ENCODE measurements around the gene SYTL1. TPM values are rescaled to one million over a fixed set of nuclear protein-coding genes. Genes with fewer than 3 reads are reported as not detected.

SYTL1 gene
- total RNA-seq, 2 experiments from 2014 or later, result 27.3 to 30.4 TPM

DNA sequence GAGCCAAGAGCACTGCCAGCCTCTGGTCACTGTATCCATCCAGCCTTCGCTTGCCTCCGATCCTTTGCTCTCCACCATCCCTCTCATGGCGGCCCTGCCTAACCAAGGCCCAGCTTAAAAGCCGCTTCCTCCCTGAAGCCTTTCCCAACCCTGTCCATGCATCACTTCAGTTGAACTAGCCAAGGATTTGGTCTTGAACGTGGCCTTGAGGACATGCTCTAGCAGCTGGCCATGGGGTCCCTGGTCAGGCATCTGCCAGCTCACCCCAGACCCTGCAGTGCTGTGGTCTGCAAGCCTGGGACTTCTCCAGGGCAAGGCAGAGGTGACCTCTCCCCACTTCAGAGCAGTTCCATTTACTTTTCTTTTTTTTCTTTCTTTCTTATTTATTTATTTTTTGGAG, 5.1 kb upstream of the SYTL1 start:
- intact Hi-C loops (cut with micrococcal nuclease), result no loop called here
- ChIA-PET POLR2A (no interaction called here), CTCF (interaction anchor here (0.8 to 1.4 kb wide), 4 partner anchors 10 to 270 kb away, joined by 3 to 5 read pairs (median 4); no protein-coding TSS in a partner anchor)
- H3K9me3 Mint-ChIP-seq, result no peaks in the 10 kb centered on the region
- H3K4me3 Mint-ChIP-seq, result no peak overlapping the region
- no peaks in the 10 kb centered on the region for H3K27me3 Mint-ChIP-seq
- peaks cover 26% of the 10 kb centered on the region for H3K36me3 Mint-ChIP-seq
- H3K4me1 Mint-ChIP-seq (ENCODE audit: low read depth), result peaks cover 34% of the 10 kb centered on the region
- DNase-seq, result no peak
- no peak overlapping the region for H3K27ac Mint-ChIP-seq

- POLR2A ChIA-PET, result no interaction called here
- no peaks in the 10 kb centered on the region for H3K9me3 Mint-ChIP-seq
Observed at GRCh38 chr1:27338751-27339150, 3.1 kb upstream of the SYTL1 start.

GRCh38 chr1:27339213-27339612, 2.6 kb upstream of the SYTL1 start:
- intact Hi-C loops (cut with micrococcal nuclease), result loop anchor here (1.0 kb wide), 1 partner anchor 16 kb away; no protein-coding TSS in a partner anchor
- H3K36me3 Mint-ChIP-seq, result peaks cover 9% of the 10 kb centered on the region
- ChIA-PET CTCF (interaction anchor here (1.0 to 9.8 kb wide), 3 partner anchors 18 to 56 kb away, joined by 3 to 80 read pairs (median 3); no protein-coding TSS in a partner anchor), POLR2A (no interaction called here)
- no peak for DNase-seq
- peaks cover 42% of the 10 kb centered on the region for H3K4me1 Mint-ChIP-seq (ENCODE audit: low read depth)
- peak overlapping the region; percentile 20 for H3K27ac Mint-ChIP-seq
- H3K27me3 Mint-ChIP-seq, result no peaks in the 10 kb centered on the region
- H3K9me3 Mint-ChIP-seq, result no peaks in the 10 kb centered on the region
- no peak overlapping the region for H3K4me3 Mint-ChIP-seq

More at GRCh38 chr1:27338751-27339150, 3.1 kb upstream of the SYTL1 start:
- no peak for DNase-seq
- Mint-ChIP-seq H3K4me3 (no peak overlapping the region), H3K4me1 (ENCODE audit: low read depth) (peaks cover 42% of the 10 kb centered on the region), H3K36me3 (peaks cover 11% of the 10 kb centered on the region), H3K27me3 (no peaks in the 10 kb centered on the region), H3K27ac (peak overlapping the region; percentile 53)
- CTCF ChIA-PET, result interaction anchor here (1.0 to 9.8 kb wide), 3 partner anchors 18 to 56 kb away, joined by 3 to 80 read pairs (median 3); no protein-coding TSS in a partner anchor
- intact Hi-C loops (cut with micrococcal nuclease), result loop anchor here (1.0 kb wide), 1 partner anchor 15 kb away; no protein-coding TSS in a partner anchor

GRCh38 chr1:27342391-27342777, 562 bp downstream of the SYTL1 start:
- ChIA-PET CTCF (interaction anchor here (1.1 to 9.8 kb wide), 7 partner anchors 9 to 188 kb away, joined by 3 to 80 read pairs (median 5); partner anchors contain the start of genes MAP3K6 and SLC9A1), POLR2A (interaction anchor here (0.7 to 1.6 kb wide), 3 partner anchors 20 to 907 kb away, joined by 3 to 6 read pairs (median 5); partner anchors contain the start of gene TMEM222)
- Mint-ChIP-seq H3K9me3 (no peaks in the 10 kb centered on the region), H3K4me3 (peak overlapping the region; percentile 84), H3K27ac (peak overlapping the region; percentile 92), H3K27me3 (no peaks in the 10 kb centered on the region), H3K36me3 (peaks cover 1% of the 10 kb centered on the region), H3K4me1 (ENCODE audit: low read depth) (peaks cover 53% of the 10 kb centered on the region)
- intact Hi-C loops (cut with micrococcal nuclease), result loop anchor here (1.0 to 2.0 kb wide), 3 partner anchors 14 to 22 kb away; partner anchors contain the start of gene TMEM222
- peak; percentile 70 for DNase-seq

DNA sequence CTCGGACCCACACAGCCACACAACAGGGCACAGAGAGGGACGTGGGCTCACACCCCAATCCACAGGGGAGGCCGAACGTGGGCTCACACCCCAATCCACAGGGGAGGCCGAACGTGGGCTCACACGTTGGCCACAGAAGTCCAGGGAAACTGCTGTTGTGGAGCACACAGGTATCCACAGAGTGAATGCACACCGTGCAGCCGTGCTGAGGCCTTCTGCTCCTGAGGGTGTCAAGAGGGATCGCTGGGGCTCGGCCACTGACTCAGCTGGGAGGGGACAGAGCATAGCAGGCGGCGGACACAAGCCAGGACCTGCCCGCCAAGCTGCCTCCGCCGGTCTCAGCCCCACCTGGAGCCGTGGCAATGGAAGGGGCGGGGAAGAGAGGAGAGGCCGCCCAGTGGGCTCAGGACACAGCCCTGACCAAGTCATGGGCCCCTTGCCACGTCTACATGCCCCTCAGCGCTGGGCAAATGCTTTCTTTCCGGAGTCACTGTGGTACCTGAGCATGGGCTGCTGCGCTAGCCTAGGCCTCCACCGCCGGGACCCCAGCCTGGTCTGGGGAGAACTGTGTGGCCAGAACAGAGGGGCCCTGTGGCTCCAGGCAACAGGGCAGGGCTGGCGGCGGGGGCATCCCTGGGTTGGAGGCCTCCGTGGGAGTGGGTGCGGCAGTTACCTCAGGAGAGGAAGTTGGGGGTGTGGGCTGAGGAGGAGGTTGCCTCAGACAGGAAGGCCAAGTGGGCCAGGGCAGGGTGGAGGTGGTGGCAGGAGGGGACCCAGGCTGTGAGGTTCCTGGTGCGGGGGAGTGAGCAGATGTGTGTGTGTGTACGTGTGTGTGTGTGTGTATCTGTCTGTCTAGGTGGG, 1.2 kb downstream of the SYTL1 start:
- H3K9me3 Mint-ChIP-seq, result no peaks in the 10 kb centered on the region
- peak overlapping the region; percentile 92 for H3K27ac Mint-ChIP-seq
- POLR2A ChIA-PET, result interaction anchor here (0.7 to 1.0 kb wide), 2 partner anchors 23 to 907 kb away, joined by 3 to 5 read pairs; no protein-coding TSS in a partner anchor
- DNase-seq, result peak; percentile 79
- H3K4me1 Mint-ChIP-seq (ENCODE audit: low read depth), result peaks cover 53% of the 10 kb centered on the region
- H3K27me3 Mint-ChIP-seq, result no peaks in the 10 kb centered on the region
- peaks cover 1% of the 10 kb centered on the region for H3K36me3 Mint-ChIP-seq
- H3K4me3 Mint-ChIP-seq, result peak overlapping the region; percentile 84
- intact Hi-C loops (cut with micrococcal nuclease), result loop anchor here (1.0 to 2.0 kb wide), 3 partner anchors 14 to 22 kb away; partner anchors contain the start of gene TMEM222
- CTCF ChIA-PET, result interaction anchor here (0.7 to 9.8 kb wide), 9 partner anchors 10 to 239 kb away, joined by 3 to 80 read pairs (median 4); partner anchors contain the start of genes MAP3K6 and SLC9A1

DNA sequence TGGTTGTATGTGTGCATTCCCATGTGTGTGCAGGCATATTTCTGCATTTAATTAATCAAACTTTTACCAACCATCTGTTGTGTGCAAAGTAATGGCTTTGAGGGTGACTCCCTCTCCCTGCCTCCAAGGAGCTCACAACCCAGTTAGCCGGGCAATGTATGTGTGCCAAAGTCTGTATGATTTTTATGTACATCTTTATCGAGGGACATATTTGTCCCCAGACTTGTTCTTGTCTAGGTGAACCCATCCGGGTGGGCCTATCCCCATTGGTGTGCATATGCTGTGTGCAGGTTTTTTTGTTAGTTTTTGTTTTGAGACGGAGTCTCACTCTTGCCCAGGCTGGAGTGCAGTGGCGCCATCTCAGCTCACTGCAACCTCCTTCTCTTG, 1.8 kb downstream of the SYTL1 start:
- Mint-ChIP-seq H3K27ac (peak overlapping the region; percentile 92), H3K36me3 (peaks cover 1% of the 10 kb centered on the region), H3K4me3 (peak overlapping the region; percentile 84), H3K4me1 (ENCODE audit: low read depth) (peaks cover 53% of the 10 kb centered on the region), H3K27me3 (no peaks in the 10 kb centered on the region), H3K9me3 (no peaks in the 10 kb centered on the region)
- no peak for DNase-seq
- ChIA-PET CTCF (interaction anchor here (0.7 to 9.8 kb wide), 6 partner anchors 10 to 239 kb away, joined by 3 to 80 read pairs (median 4); partner anchors contain the start of gene MAP3K6), POLR2A (no interaction called here)
- intact Hi-C loops (cut with micrococcal nuclease), result loop anchor here (2.0 kb wide), 2 partner anchors 13 to 21 kb away; no protein-coding TSS in a partner anchor

DNA sequence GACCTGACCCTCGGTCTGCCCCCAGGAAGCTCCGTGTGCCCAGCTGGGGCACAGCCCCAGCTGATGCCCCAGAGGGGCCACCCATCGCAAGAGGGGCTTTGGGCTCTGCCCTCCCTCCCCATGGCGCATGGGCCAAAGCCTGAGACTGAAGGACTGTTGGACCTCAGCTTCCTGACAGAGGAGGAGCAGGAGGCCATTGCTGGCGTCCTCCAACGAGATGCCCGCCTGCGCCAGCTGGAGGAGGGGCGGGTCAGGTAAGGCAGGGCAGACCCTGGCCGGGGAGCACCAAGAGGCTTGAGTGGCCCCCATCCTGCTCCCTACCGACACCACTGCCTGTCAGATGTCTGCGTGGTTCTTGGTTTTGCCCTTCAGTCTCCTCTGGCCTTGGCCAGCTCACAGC, 3.5 kb downstream of the SYTL1 start:
- DNase-seq, result no peak
- no peaks in the 10 kb centered on the region for H3K27me3 Mint-ChIP-seq
- no peaks in the 10 kb centered on the region for H3K9me3 Mint-ChIP-seq
- intact Hi-C loops (cut with micrococcal nuclease), result no loop called here
- no peak overlapping the region for H3K4me3 Mint-ChIP-seq
- CTCF ChIA-PET, result interaction anchor here (1.1 to 9.8 kb wide), 4 partner anchors 12 to 22 kb away, joined by 3 to 80 read pairs (median 26); partner anchors contain the start of gene MAP3K6
- H3K27ac Mint-ChIP-seq, result no peak overlapping the region
- peaks cover 42% of the 10 kb centered on the region for H3K4me1 Mint-ChIP-seq (ENCODE audit: low read depth)
- peaks cover 1% of the 10 kb centered on the region for H3K36me3 Mint-ChIP-seq
- POLR2A ChIA-PET, result interaction anchor here (0.6 to 1.0 kb wide), 2 partner anchors 56 to 215 kb away, joined by 3 to 4 read pairs; no protein-coding TSS in a partner anchor

DNA sequence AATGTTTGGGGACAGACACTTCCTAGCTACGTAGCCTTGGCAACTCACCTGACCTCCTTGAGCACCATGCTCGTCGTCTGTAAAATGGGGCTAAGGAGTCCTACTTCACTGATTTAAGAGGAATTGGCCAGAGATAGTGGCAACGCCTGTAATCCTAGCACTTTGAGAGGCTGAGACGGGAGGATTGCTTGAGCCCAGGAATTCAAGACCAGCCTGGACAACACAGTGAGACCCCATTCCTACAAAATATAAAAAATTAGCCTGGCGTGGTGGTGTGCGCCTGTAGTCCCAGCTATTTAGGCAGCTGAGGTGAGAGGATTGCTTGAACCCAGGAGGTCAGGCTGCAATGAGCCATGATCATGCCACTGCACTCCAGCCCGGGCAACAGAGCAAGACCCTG, 4.5 kb downstream of the SYTL1 start:
- intact Hi-C loops (cut with micrococcal nuclease), result no loop called here
- Mint-ChIP-seq H3K27me3 (no peaks in the 10 kb centered on the region), H3K4me3 (no peak overlapping the region), H3K36me3 (peaks cover 1% of the 10 kb centered on the region), H3K9me3 (no peaks in the 10 kb centered on the region), H3K4me1 (ENCODE audit: low read depth) (peaks cover 34% of the 10 kb centered on the region), H3K27ac (no peak overlapping the region)
- DNase-seq, result no peak
- ChIA-PET CTCF (interaction anchor here (1.1 to 9.8 kb wide), 5 partner anchors 11 to 50 kb away, joined by 3 to 80 read pairs (median 4); partner anchors contain the start of gene MAP3K6), POLR2A (no interaction called here)

- H3K36me3 Mint-ChIP-seq, result peaks cover 1% of the 10 kb centered on the region
- CTCF ChIA-PET, result interaction anchor here (1.1 to 9.8 kb wide), 4 partner anchors 10 to 51 kb away, joined by 3 to 80 read pairs (median 26); no protein-coding TSS in a partner anchor
- H3K4me1 Mint-ChIP-seq (ENCODE audit: low read depth), result peaks cover 28% of the 10 kb centered on the region
- intact Hi-C loops (cut with micrococcal nuclease), result no loop called here
- POLR2A ChIA-PET, result no interaction called here
- H3K27ac Mint-ChIP-seq, result no peak overlapping the region
- H3K9me3 Mint-ChIP-seq, result no peaks in the 10 kb centered on the region
- DNase-seq, result no peak
- no peak overlapping the region for H3K4me3 Mint-ChIP-seq
- H3K27me3 Mint-ChIP-seq, result no peaks in the 10 kb centered on the region
Observed at GRCh38 chr1:27346991-27347624, 5.3 kb downstream of the SYTL1 start.

- H3K4me1 Mint-ChIP-seq (ENCODE audit: low read depth), result peaks cover 16% of the 10 kb centered on the region
- H3K9me3 Mint-ChIP-seq, result no peaks in the 10 kb centered on the region
- H3K27ac Mint-ChIP-seq, result no peak overlapping the region
- intact Hi-C loops (cut with micrococcal nuclease), result no loop called here
- no peak overlapping the region for H3K4me3 Mint-ChIP-seq
- no peaks in the 10 kb centered on the region for H3K27me3 Mint-ChIP-seq
- DNase-seq, result peak; percentile 32
- POLR2A ChIA-PET, result interaction anchor here (1.2 kb wide), 1 partner anchor 17 kb away, joined by 5 read pairs; no protein-coding TSS in a partner anchor
- CTCF ChIA-PET, result interaction anchor here (1.2 to 2.4 kb wide), 3 partner anchors 16 to 46 kb away, joined by 3 to 10 read pairs (median 8); partner anchors contain the start of gene MAP3K6
- H3K36me3 Mint-ChIP-seq, result peaks cover 1% of the 10 kb centered on the region
Observed at GRCh38 chr1:27348861-27349783, 7.3 kb downstream of the SYTL1 start.
